ENCODE measurements around the gene DMRT2. TPM values are rescaled to one million over a fixed set of nuclear protein-coding genes. Genes with fewer than 3 reads are reported as not detected.

DMRT2 gene
- total RNA-seq = not detected in 2 replicates

- Histone ChIP-seq H2AFZ (ENCODE audit: low read length) (no peak within 1 kb of the TSS), H3K4me3 (ENCODE audit: insufficient read depth, low read length) (no peak within 1 kb of the TSS), H3K4me2 (ENCODE audit: insufficient read depth, low read length) (peak within 1 kb of the TSS; percentile 39), H3K36me3 (ENCODE audit: insufficient read depth, low read length) (no peaks in the 10 kb centered on the region), H3K4me1 (ENCODE audit: insufficient read depth, low read length) (no peaks in the 10 kb centered on the region), H3K27me3 (ENCODE audit: insufficient read depth, low read length) (no peaks in the 10 kb centered on the region), H3K79me2 (ENCODE audit: insufficient read depth, low read length) (no peaks in the 10 kb centered on the region), H4K20me1 (ENCODE audit: insufficient read depth, low read length) (no peaks in the 10 kb centered on the region), H3K9me3 (ENCODE audit: low read depth, low read length) (no peaks in the 10 kb centered on the region), H3K27ac (ENCODE audit: low read depth, low read length) (no peak within 1 kb of the TSS)
- peak; percentile 91 for DNase-seq (ENCODE audit: insufficient read length, low spot score, missing footprints)
- no peak for TF ChIP-seq CTCF (IDR thresholded peaks at IDR 0.05; ENCODE audit: extremely low read depth, low read depth, low read length)
These were observed at the start of gene DMRT2 for GRCh38 chr9:1050125-1050895. TSS of gene DMRT2 (plus strand) at chr9:1050357. CDS start at chr9:1051614, 1,257 bp downstream.

- Histone ChIP-seq H3K27ac (ENCODE audit: low read depth, low read length) (no peak overlapping the region), H3K4me2 (ENCODE audit: insufficient read depth, low read length) (no peak overlapping the region), H3K27me3 (ENCODE audit: insufficient read depth, low read length) (no peaks in the 10 kb centered on the region), H3K9me3 (ENCODE audit: low read depth, low read length) (no peaks in the 10 kb centered on the region), H2AFZ (ENCODE audit: low read length) (no peak overlapping the region), H3K4me3 (ENCODE audit: insufficient read depth, low read length) (no peak overlapping the region), H3K36me3 (ENCODE audit: insufficient read depth, low read length) (no peaks in the 10 kb centered on the region), H3K4me1 (ENCODE audit: insufficient read depth, low read length) (no peaks in the 10 kb centered on the region), H3K79me2 (ENCODE audit: insufficient read depth, low read length) (no peaks in the 10 kb centered on the region), H4K20me1 (ENCODE audit: insufficient read depth, low read length) (no peaks in the 10 kb centered on the region)
- TF ChIP-seq CTCF (IDR thresholded peaks at IDR 0.05; ENCODE audit: extremely low read depth, low read depth, low read length) = no peak
- no peak for DNase-seq (ENCODE audit: insufficient read length, low spot score, missing footprints)
These were observed 48.3 kb upstream of the DMRT2 start for GRCh38 chr9:1001838-1002237.

DNA sequence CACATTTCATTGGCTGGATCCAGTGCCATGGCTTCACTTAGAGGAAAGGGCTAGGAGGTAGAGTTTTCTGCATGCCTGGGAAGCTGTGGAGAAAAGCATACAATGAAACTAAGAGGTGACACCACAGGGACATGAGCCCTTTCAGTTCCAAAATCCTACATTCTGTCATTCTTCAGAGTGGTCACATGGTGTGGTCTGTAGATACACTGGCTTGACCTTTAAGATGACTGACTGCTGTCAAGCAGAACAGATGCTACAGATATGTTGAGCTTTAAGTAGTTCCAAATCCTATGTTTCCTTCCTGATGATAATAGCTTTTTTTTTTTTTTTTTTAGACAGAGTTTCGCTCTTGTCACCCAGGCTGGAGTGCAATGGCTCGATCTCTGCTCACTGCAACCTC is 47.5 kb upstream of the DMRT2 start:
- Histone ChIP-seq H4K20me1 (ENCODE audit: insufficient read depth, low read length) (no peaks in the 10 kb centered on the region), H3K79me2 (ENCODE audit: insufficient read depth, low read length) (no peaks in the 10 kb centered on the region), H3K36me3 (ENCODE audit: insufficient read depth, low read length) (no peaks in the 10 kb centered on the region), H3K9me3 (ENCODE audit: low read depth, low read length) (no peaks in the 10 kb centered on the region), H3K4me2 (ENCODE audit: insufficient read depth, low read length) (no peak overlapping the region), H3K27ac (ENCODE audit: low read depth, low read length) (no peak overlapping the region), H2AFZ (ENCODE audit: low read length) (no peak overlapping the region), H3K4me1 (ENCODE audit: insufficient read depth, low read length) (no peaks in the 10 kb centered on the region), H3K27me3 (ENCODE audit: insufficient read depth, low read length) (no peaks in the 10 kb centered on the region), H3K4me3 (ENCODE audit: insufficient read depth, low read length) (no peak overlapping the region)
- DNase-seq (ENCODE audit: insufficient read length, low spot score, missing footprints) = no peak
- no peak for TF ChIP-seq CTCF (IDR thresholded peaks at IDR 0.05; ENCODE audit: extremely low read depth, low read depth, low read length)

DNA sequence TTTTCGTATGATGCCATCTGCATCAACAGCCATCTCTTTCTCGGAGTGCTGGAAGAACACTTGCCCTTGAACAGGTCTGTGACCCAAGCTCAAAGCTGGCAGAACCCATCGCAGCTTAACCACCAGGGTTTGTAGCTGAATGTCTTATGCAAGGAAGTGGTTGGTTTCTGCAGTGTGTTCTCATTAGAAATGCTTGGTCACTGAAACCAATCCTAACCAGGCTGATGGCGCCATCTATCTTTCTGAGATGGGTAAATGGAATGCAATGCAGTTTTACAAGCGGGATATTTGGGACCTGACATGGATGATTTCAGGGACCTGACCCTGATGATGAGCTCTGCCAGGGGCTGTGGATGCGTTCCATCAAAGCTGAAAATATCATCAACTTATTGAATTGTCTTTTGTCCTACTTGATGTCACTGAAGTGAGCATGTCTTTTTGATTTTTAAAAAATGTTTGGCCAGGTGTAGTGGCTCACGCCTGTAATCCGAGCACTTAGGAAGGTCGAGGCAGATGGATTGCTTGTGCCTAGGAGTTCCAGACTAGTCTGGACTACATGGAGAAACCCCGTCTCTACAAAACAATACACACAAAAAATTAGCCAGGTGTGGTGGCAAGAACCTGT is 45.0 kb upstream of the DMRT2 start:
- Histone ChIP-seq H3K9me3 (ENCODE audit: low read depth, low read length) (no peaks in the 10 kb centered on the region), H4K20me1 (ENCODE audit: insufficient read depth, low read length) (no peaks in the 10 kb centered on the region), H3K4me1 (ENCODE audit: insufficient read depth, low read length) (peaks cover 4% of the 10 kb centered on the region), H3K4me2 (ENCODE audit: insufficient read depth, low read length) (no peak overlapping the region), H2AFZ (ENCODE audit: low read length) (no peak overlapping the region), H3K4me3 (ENCODE audit: insufficient read depth, low read length) (no peak overlapping the region), H3K27me3 (ENCODE audit: insufficient read depth, low read length) (no peaks in the 10 kb centered on the region), H3K27ac (ENCODE audit: low read depth, low read length) (no peak overlapping the region), H3K36me3 (ENCODE audit: insufficient read depth, low read length) (no peaks in the 10 kb centered on the region), H3K79me2 (ENCODE audit: insufficient read depth, low read length) (no peaks in the 10 kb centered on the region)
- peak; percentile 71 for TF ChIP-seq CTCF (IDR thresholded peaks at IDR 0.05; ENCODE audit: extremely low read depth, low read depth, low read length)
- peak; percentile 80 for DNase-seq (ENCODE audit: insufficient read length, low spot score, missing footprints)

Data from osteoblast (primary cell).